Endothelial cell of umbilical vein (primary cell): ENCODE results near the gene CYP1B1. TPM values are rescaled to one million over a fixed set of nuclear protein-coding genes. Genes with fewer than 3 reads are reported as not detected.
"Not testable (repeated sequence)": the region's sequence is repeated elsewhere in the genome, so short reads cannot be mapped to it uniquely, and the experiment has no call there.

Experiments
- BruUV-seq: library from RNA; stranded (reverse); fragments of 400-500 nt; replicated peaks from 2 replicates; lab custom pipeline; 2021; lab: Mats Ljungman, UMichigan
- CTCF ChIA-PET: fragments of 300-600, 350-600 bp; sonication (Branson Sonifier 250); formaldehyde crosslinking; loops from one replicate; lab custom pipeline; 2021; ENCODE audit warnings: antibody characterized with exemption, inconsistent platforms; lab: Charles Lee
- POLR2A ChIA-PET: fragments of 300-600, 350-600 bp; sonication (Branson Sonifier 250); formaldehyde crosslinking; loops from one replicate; lab custom pipeline; 2021; ENCODE audit warnings: antibody characterized with exemption, inconsistent platforms; lab: Charles Lee
- DNase-seq: peaks from one replicate; pipeline ENCODE4 v3.0.0-alpha.2; 2011; ENCODE audit warnings: low read depth, low spot score
- FAIRE-seq: peaks from 2 replicates; lab custom pipeline; 2011; peaks lifted over from hg19 to GRCh38; lab: Jason Lieb, UNC
- H2AFZ ChIP-seq: 2 replicates; pipeline ENCODE4 v1.6.0; 2012; ENCODE audit warnings: low read depth, low read length, control low read depth, inconsistent platforms
- H3K27ac ChIP-seq: 2 replicates; pipeline ENCODE4 v1.5.1; 2011; ENCODE audit warnings: low read depth, mild to moderate bottlenecking, control low read depth, low read length, moderate library complexity; ENCODE audit not compliant: insufficient read depth
- H3K27me3 ChIP-seq, 2 experiments: 2 replicates each; pipeline versions ENCODE4 v1.6.0 to v1.6.1; 2011; ENCODE audit warnings: low read length in 2 of 2, mixed read lengths in 1 of 2; ENCODE audit not compliant: control insufficient read depth in 2 of 2, insufficient read depth in 2 of 2
- H3K36me3 ChIP-seq, 2 experiments: 2 replicates in 1 of 2; 3 replicates in 1 of 2; pipeline ENCODE4 v1.5.1; 2011; ENCODE audit warnings: low read length in 2 of 2, mild to moderate bottlenecking in 1 of 2, moderate library complexity in 1 of 2; ENCODE audit not compliant: control insufficient read depth in 2 of 2, insufficient read depth in 2 of 2; ENCODE audit errors: extremely low read depth in 1 of 2
- H3K4me1 ChIP-seq: 3 replicates; pipeline ENCODE4 v1.5.1; 2011; ENCODE audit warnings: mild to moderate bottlenecking, low read length; ENCODE audit not compliant: control insufficient read depth, insufficient read depth; ENCODE audit errors: extremely low read depth
- H3K4me2 ChIP-seq: 2 replicates; pipeline ENCODE4 v1.6.1; 2011; ENCODE audit warnings: low read length, control low read depth, mixed read lengths; ENCODE audit not compliant: insufficient read depth
- H3K4me3 ChIP-seq, 3 experiments: fragments of 200-600 bp in 1 of 3; sonication (generic), shearing (Covaris generic) in 1 of 3; replicated peaks in 1 of 3; 2 replicates each; pipeline ENCODE4 v1.5.1; 2011 to 2016; ENCODE audit warnings: control low read depth in 3 of 3, low read length in 3 of 3, mild to moderate bottlenecking in 2 of 3, inconsistent platforms in 1 of 3, low read depth in 1 of 3, moderate library complexity in 1 of 3; ENCODE audit not compliant: insufficient read depth in 1 of 3
- H3K79me2 ChIP-seq: 2 replicates; pipeline ENCODE4 v1.6.0; 2012; ENCODE audit warnings: low read length, inconsistent platforms; ENCODE audit not compliant: control insufficient read depth, insufficient read depth
- H3K9ac ChIP-seq: replicated peaks from 2 replicates; pipeline ENCODE3; 2011; ENCODE audit warnings: low read length, control low read depth; ENCODE audit not compliant: insufficient read depth; ENCODE audit errors: extremely low read depth
- H3K9me1 ChIP-seq: replicated peaks from 3 replicates; pipeline ENCODE4 v1.6.0; 2011; ENCODE audit warnings: mild to moderate bottlenecking, low read length; ENCODE audit not compliant: control insufficient read depth, insufficient read depth; ENCODE audit errors: extremely low read depth
- H3K9me3 ChIP-seq: replicated peaks from 2 replicates; pipeline ENCODE4 v1.5.1; 2012; ENCODE audit warnings: low read length, inconsistent platforms; ENCODE audit not compliant: control insufficient read depth, insufficient read depth
- H4K20me1 ChIP-seq: replicated peaks from 2 replicates; pipeline ENCODE3; 2011; ENCODE audit warnings: mild to moderate bottlenecking, low read length; ENCODE audit not compliant: control insufficient read depth, insufficient read depth; ENCODE audit errors: extremely low read depth
- EZH2 ChIP-seq: IDR thresholded peaks from 2 replicates; pipeline ENCODE4 v1.6.1; 2012; ENCODE audit warnings: borderline replicate concordance, low read depth, mild to moderate bottlenecking, moderate library complexity, low read length, inconsistent platforms; ENCODE audit not compliant: severe bottlenecking
- FOS ChIP-seq: IDR thresholded peaks from 2 replicates; pipeline ENCODE4 v1.6.1; 2011; ENCODE audit warnings: mild to moderate bottlenecking, low read length, moderate library complexity, borderline replicate concordance; ENCODE audit not compliant: insufficient read depth
- GATA2 ChIP-seq: IDR thresholded peaks from 2 replicates; pipeline ENCODE4 v1.7.0; 2011; ENCODE audit warnings: low read depth, mild to moderate bottlenecking, moderate library complexity, mixed read lengths, low read length; ENCODE audit not compliant: insufficient read length, insufficient read depth
- JUN ChIP-seq: IDR thresholded peaks from 2 replicates; pipeline ENCODE4 v1.6.1; 2011; ENCODE audit warnings: borderline replicate concordance, low read depth; ENCODE audit not compliant: insufficient read length, insufficient read depth
- MYC ChIP-seq: IDR thresholded peaks from one replicate; pipeline ENCODE4 v1.6.1; 2011; ENCODE audit warnings: mild to moderate bottlenecking, low read depth, low read length
- POLR2A ChIP-seq: IDR thresholded peaks from 2 replicates; pipeline ENCODE4 v1.6.1; 2012; ENCODE audit warnings: low read depth, mild to moderate bottlenecking, control low read depth, low read length
- POLR2AphosphoS5 ChIP-seq: IDR thresholded peaks from 2 replicates; pipeline ENCODE4 v1.6.1; 2012; ENCODE audit warnings: low read depth, mild to moderate bottlenecking, control low read depth, low read length, moderate library complexity; ENCODE audit not compliant: insufficient read depth
- dilution Hi-C: fragments of 300-500 bp; cut with MboI; formaldehyde crosslinking; loops from one replicate; pipeline ENCODE4 v1.15.0; 2019; ENCODE audit warnings: low sequenced_read_pairs; ENCODE audit not compliant: extremely low pct_ligation_motif_present
- intact Hi-C: fragments of 100-400 bp; cut with micrococcal nuclease; formaldehyde crosslinking; loops from one replicate; pipeline ENCODE4 v1.10.0; 2022
- polyA plus RNA-seq, 4 experiments: library from polyadenylated mRNA; depleted of rRNA in 3 of 4; stranded (reverse) in 3 of 4; unstranded in 1 of 4; fragments of >200 nt; gene quantifications; 2 replicates each; pipeline versions ENCODE4 v1.2.1 to v1.2.3, GENCODE V29; 2011 to 2012; ENCODE audit warnings: missing spikeins in 1 of 4
- total RNA-seq: library from RNA; stranded (reverse); gene quantifications from 2 replicates; pipeline ENCODE4 v1.2.3, GENCODE V29; 2021
- TF ChIP-seq, protein P1 (sequence below), 2 donors: IDR thresholded peaks; 1 replicate in 1 of 2; 2 replicates in 1 of 2; pipeline ENCODE4 v1.5.1; 2011; ENCODE audit warnings: low read length in 2 of 2, mild to moderate bottlenecking in 2 of 2, moderate library complexity in 2 of 2, control low read depth in 1 of 2, inconsistent platforms in 1 of 2, low read depth in 1 of 2; ENCODE audit not compliant: insufficient read depth in 1 of 2; ENCODE audit errors: extremely low read depth in 1 of 2
- TF ChIP-seq, protein P2 (sequence below): IDR thresholded peaks from 2 replicates; pipeline ENCODE4 v1.6.1; 2011; ENCODE audit not compliant: insufficient read depth, insufficient read length

CYP1B1 gene
- total and polyA plus RNA-seq, 2 donors (not counting 3 experiments of a cell fraction or from before 2014, with no cell fraction given), result 0.01 TPM; not detected in 1

DNA sequence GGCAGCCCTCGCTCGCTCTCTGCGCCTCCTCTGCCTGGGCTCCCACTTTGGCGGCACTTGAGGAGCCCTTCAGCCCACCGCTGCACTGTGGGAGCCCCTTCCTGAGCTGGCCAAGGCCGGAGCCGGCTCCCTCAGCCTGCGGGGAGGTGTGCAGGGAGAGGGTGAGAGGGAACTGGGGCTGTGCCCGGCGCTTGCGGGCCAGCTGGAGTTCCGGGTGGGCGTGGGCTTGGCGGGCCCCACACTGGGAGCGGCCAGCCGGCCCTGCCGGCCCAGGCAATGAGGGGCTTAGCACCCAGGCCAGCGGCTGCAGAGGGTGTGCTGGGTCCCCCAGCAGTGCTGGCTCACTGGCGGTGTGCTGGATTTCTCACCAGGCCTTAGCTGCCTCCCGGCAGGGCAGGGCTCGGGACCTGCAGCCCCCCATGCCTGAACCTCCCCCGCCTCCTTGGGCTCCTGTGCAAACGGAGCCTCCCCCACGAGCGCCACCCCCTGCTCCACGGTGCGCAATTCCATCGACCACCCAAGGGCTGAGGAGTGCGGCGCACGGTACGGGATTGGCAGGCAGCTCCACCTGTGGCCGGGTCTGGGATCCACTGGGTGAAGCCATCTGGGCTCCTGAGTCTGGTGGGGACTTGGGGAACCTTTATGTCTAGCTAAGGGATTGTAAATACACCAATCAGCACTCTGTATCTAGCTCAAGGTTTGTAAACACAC lies 55.4 kb downstream of the CYP1B1 start:
- intact Hi-C loops, H3K9me1 ChIP-seq, H3K4me2 ChIP-seq, BruUV-seq, H3K79me2 ChIP-seq, FAIRE-seq, H3K9me3 ChIP-seq, H3K27ac ChIP-seq, H3K9ac ChIP-seq, H3K4me1 ChIP-seq, H3K4me3 ChIP-seq, dilution Hi-C loops, H3K27me3 ChIP-seq, DNase-seq, POLR2A ChIA-PET, CTCF ChIA-PET, H4K20me1 ChIP-seq, H3K36me3 ChIP-seq, H2AFZ ChIP-seq: not testable (repeated sequence)

DNA sequence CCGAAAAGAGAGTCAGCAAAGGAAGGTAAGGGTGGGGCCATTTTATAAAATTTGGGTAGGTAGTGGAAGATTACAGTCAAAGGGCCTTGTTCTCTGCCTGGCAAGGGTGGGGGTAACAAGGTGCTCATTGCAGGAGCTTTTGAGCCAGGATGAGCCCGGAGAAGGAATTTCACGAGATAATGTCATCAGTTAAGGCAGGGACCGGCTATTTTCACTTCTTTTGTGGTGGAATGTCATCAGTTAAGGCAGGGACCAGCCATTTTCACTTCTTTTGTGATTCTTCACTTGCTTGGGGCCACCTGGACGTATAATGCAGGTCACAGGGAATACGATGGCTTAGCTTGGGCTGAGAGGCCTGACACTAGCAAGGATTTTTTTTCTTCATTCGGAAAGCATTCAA lies 58.1 kb downstream of the CYP1B1 start:
- no peaks in the 10 kb centered on the region for H4K20me1 ChIP-seq
- intact Hi-C loops (no loop called here), dilution Hi-C loops (no loop called here)
- TF ChIP-seq, protein P1, sequence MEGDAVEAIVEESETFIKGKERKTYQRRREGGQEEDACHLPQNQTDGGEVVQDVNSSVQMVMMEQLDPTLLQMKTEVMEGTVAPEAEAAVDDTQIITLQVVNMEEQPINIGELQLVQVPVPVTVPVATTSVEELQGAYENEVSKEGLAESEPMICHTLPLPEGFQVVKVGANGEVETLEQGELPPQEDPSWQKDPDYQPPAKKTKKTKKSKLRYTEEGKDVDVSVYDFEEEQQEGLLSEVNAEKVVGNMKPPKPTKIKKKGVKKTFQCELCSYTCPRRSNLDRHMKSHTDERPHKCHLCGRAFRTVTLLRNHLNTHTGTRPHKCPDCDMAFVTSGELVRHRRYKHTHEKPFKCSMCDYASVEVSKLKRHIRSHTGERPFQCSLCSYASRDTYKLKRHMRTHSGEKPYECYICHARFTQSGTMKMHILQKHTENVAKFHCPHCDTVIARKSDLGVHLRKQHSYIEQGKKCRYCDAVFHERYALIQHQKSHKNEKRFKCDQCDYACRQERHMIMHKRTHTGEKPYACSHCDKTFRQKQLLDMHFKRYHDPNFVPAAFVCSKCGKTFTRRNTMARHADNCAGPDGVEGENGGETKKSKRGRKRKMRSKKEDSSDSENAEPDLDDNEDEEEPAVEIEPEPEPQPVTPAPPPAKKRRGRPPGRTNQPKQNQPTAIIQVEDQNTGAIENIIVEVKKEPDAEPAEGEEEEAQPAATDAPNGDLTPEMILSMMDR (IDR thresholded peaks at IDR 0.05; ENCODE audit: extremely low read depth in 1 of 2, insufficient read depth in 1 of 2, low read depth in 1 of 2, low read length in 2 of 2), result no peak
- TF ChIP-seq MYC (no peak), GATA2 (no peak), FOS (no peak), POLR2AphosphoS5 (no peak), EZH2 (no peak), POLR2A (no peak), JUN (no peak)
- TF ChIP-seq, protein P2, sequence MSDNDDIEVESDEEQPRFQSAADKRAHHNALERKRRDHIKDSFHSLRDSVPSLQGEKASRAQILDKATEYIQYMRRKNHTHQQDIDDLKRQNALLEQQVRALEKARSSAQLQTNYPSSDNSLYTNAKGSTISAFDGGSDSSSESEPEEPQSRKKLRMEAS, result no peak
- no peak overlapping the region for H3K27ac ChIP-seq
- no TSS peak for BruUV-seq
- no peaks in the 10 kb centered on the region for H3K79me2 ChIP-seq
- H2AFZ ChIP-seq, result no peak overlapping the region
- H3K36me3 ChIP-seq, result no peaks in the 10 kb centered on the region
- no peak for DNase-seq
- FAIRE-seq, result no peak
- ChIA-PET POLR2A (no interaction called here), CTCF (interaction anchor here (1.1 kb wide), 1 partner anchor 36 kb away, joined by 3 read pairs; no protein-coding TSS in a partner anchor)
- H3K4me2 ChIP-seq, result no peak overlapping the region
- H3K9ac ChIP-seq, result no peak overlapping the region
- H3K4me1 ChIP-seq, result no peaks in the 10 kb centered on the region
- no peaks in the 10 kb centered on the region for H3K9me3 ChIP-seq
- no peaks in the 10 kb centered on the region for H3K27me3 ChIP-seq
- H3K4me3 ChIP-seq, result no peak overlapping the region
- no peaks in the 10 kb centered on the region for H3K9me1 ChIP-seq
